Panc1 (cell line): ENCODE results near the gene TMEM163. TPM values are rescaled to one million over a fixed set of nuclear protein-coding genes. Genes with fewer than 3 reads are reported as not detected.

Source experiments
- ATAC-seq: fragments of 200-7000 bp; cut with Tn5 transposase; 2 replicates; pipeline ENCODE4 v1.9.1; 2020; ENCODE audit warnings: mild to moderate bottlenecking, moderate library complexity
- BruUV-seq: library from RNA; stranded (reverse); fragments of 400-500 nt; replicated peaks from 2 replicates; lab custom pipeline; 2021; lab: Mats Ljungman, UMichigan
- CTCF ChIA-PET: fragments of 300-600 bp; sonication (Branson Sonifier 250); formaldehyde crosslinking; loops from one replicate; lab custom pipeline; 2022; ENCODE audit warnings: antibody characterized with exemption; lab: Charles Lee
- POLR2A ChIA-PET: fragments of 300-600 bp; sonication (Branson Sonifier 250); formaldehyde crosslinking; loops from one replicate; lab custom pipeline; 2022; ENCODE audit warnings: antibody characterized with exemption; lab: Charles Lee
- DNase-seq: peaks from one replicate; pipeline ENCODE4 v3.0.0-alpha.2; 2010; ENCODE audit warnings: low read depth, low spot score
- H3K27ac ChIP-seq: 2 replicates; pipeline ENCODE4 v1.5.1; 2011; ENCODE audit warnings: mild to moderate bottlenecking, low read length, inconsistent platforms
- H3K27me3 ChIP-seq: fragments of 200-500 bp; sonication (Bioruptor generic); 2 replicates; pipeline ENCODE4 v1.6.0; 2014; ENCODE audit warnings: low read length, inconsistent platforms; ENCODE audit not compliant: control insufficient read depth, insufficient read depth
- H3K36me3 ChIP-seq: fragments of 200-500 bp; sonication (Bioruptor generic); 2 replicates; pipeline ENCODE4 v1.5.1; 2014; ENCODE audit warnings: inconsistent platforms, mild to moderate bottlenecking, low read length, moderate library complexity; ENCODE audit not compliant: control insufficient read depth, insufficient read depth
- H3K4me1 ChIP-seq: 2 replicates; pipeline ENCODE4 v1.5.1; 2011; ENCODE audit warnings: inconsistent platforms, mild to moderate bottlenecking, low read length, moderate library complexity; ENCODE audit not compliant: control insufficient read depth, insufficient read depth
- H3K4me3 ChIP-seq, 2 experiments: 2 replicates each; pipeline ENCODE4 v1.5.1; 2011 to 2012; ENCODE audit warnings: low read depth in 2 of 2, low read length in 2 of 2, mild to moderate bottlenecking in 2 of 2, inconsistent platforms in 1 of 2, moderate library complexity in 1 of 2
- H3K9me3 ChIP-seq: fragments of 200-500 bp; sonication (Bioruptor generic); 2 replicates; pipeline ENCODE4 v1.5.1; 2014; ENCODE audit warnings: low read depth, mild to moderate bottlenecking, inconsistent platforms, low read length, moderate library complexity; ENCODE audit not compliant: control insufficient read depth, insufficient read depth
- POLR2AphosphoS5 ChIP-seq: IDR thresholded peaks from 2 replicates; pipeline ENCODE4 v1.6.1; 2012; ENCODE audit warnings: mild to moderate bottlenecking, low read depth, low read length, moderate library complexity
- SIN3A ChIP-seq: IDR thresholded peaks from 2 replicates; pipeline ENCODE4 v1.6.1; 2012; ENCODE audit warnings: low read depth, mild to moderate bottlenecking, low read length, moderate library complexity, borderline replicate concordance; ENCODE audit not compliant: insufficient read depth
- TCF7L2 ChIP-seq: IDR thresholded peaks from 2 replicates; pipeline ENCODE4 v1.6.1; 2011; ENCODE audit warnings: mild to moderate bottlenecking, low read depth, low read length, inconsistent platforms
- in situ Hi-C: cut with HindIII; loops from 2 replicates; pipeline ENCODE4 v1.10.0; 2016; ENCODE audit warnings: low sequenced_read_pairs, low pct_unique_long_range_greater_than_20kb
- intact Hi-C: fragments of 100-400 bp; cut with micrococcal nuclease; formaldehyde crosslinking; loops from one replicate; pipeline ENCODE4 v1.10.0; 2022; ENCODE audit not compliant: unreplicated experiment
- total RNA-seq: library from RNA; stranded (reverse); gene quantifications from one replicate; pipeline ENCODE4 v1.2.1, GENCODE V29; 2021; ENCODE audit not compliant: unreplicated experiment
- TF ChIP-seq, protein P1 (sequence below): fragments of 450-650 bp; IDR thresholded peaks from 2 replicates; pipeline ENCODE4 v1.5.1; 2017; ENCODE audit warnings: mild to moderate bottlenecking
- TF ChIP-seq, protein P2 (sequence below), 2 experiments: IDR thresholded peaks; 2 replicates each; pipeline ENCODE4 v1.6.1; 2011 to 2012; ENCODE audit warnings: low read depth in 2 of 2, control low read depth in 1 of 2, low read length in 1 of 2, mild to moderate bottlenecking in 1 of 2, moderate library complexity in 1 of 2; ENCODE audit not compliant: insufficient read depth in 1 of 2

The TMEM163 gene
- total RNA-seq, 1 experiment from 2014 or later = not detected

DNA sequence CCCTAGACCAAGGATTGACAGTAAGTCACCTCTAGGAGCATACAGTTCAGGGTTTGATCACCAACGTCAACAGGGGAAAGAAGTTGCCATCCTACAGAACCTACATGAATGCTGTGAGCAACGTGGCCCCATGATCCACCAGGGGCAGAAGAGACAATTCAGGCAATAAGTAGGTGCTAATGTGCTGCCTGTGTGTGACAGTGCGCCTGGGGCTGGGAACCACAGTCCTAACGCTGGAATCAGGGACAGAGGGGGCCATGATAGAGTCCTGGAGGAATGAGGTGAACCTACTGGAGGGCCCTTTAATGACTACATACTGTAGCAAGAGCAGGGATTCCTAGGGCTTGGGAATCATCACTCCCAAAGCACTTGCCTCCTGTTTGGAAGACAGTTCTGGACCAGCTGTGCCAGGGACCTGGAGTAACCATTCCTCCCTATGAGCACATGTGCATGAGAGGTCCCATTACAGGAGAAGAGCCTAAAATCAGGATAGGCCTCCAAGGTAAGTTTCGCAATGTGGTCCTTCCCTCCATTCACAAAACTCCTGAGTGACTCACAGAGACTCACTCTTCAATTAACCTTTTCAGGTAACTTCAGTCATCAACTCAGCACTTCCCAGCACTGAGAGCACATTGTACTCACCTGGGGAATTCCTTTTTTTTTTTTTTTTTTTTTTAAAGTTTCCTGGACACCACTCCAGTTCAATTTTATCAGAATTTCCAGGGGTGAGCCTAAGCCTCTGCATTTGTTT, 214.0 kb downstream of the TMEM163 start:
- intact Hi-C loops = no loop called here
- ATAC-seq (no peak), DNase-seq (no peak)
- ChIA-PET POLR2A (no interaction called here), CTCF (no interaction called here)
- TF ChIP-seq, protein P1, sequence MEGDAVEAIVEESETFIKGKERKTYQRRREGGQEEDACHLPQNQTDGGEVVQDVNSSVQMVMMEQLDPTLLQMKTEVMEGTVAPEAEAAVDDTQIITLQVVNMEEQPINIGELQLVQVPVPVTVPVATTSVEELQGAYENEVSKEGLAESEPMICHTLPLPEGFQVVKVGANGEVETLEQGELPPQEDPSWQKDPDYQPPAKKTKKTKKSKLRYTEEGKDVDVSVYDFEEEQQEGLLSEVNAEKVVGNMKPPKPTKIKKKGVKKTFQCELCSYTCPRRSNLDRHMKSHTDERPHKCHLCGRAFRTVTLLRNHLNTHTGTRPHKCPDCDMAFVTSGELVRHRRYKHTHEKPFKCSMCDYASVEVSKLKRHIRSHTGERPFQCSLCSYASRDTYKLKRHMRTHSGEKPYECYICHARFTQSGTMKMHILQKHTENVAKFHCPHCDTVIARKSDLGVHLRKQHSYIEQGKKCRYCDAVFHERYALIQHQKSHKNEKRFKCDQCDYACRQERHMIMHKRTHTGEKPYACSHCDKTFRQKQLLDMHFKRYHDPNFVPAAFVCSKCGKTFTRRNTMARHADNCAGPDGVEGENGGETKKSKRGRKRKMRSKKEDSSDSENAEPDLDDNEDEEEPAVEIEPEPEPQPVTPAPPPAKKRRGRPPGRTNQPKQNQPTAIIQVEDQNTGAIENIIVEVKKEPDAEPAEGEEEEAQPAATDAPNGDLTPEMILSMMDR = no peak
- Histone ChIP-seq H3K4me1 (no peaks in the 10 kb centered on the region), H3K4me3 (no peak overlapping the region), H3K27ac (no peak overlapping the region), H3K9me3 (no peaks in the 10 kb centered on the region), H3K36me3 (no peaks in the 10 kb centered on the region), H3K27me3 (peaks cover 6% of the 10 kb centered on the region)
- BruUV-seq = no TSS peak
- in situ Hi-C loops = no loop called here

DNA sequence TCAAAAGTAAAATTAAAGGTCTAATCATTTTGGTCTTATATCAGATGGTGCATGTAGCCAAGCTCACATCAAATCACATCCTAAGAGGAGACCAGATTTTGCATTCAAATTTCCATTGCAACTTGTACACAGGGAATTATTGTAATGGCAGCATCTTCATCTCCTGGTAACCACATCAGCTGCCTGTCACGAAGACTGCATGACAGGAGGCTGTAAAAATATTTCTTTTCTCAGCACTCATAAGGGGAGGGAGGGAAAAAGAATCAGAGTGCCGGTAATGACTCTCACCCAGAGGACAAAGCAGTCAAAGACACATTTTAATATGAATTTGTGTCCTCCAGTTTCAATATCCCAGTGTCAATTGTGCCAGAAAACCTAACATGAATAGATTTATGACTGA, 216.7 kb downstream of the TMEM163 start:
- Histone ChIP-seq H3K4me1 (no peaks in the 10 kb centered on the region), H3K4me3 (no peak overlapping the region), H3K9me3 (no peaks in the 10 kb centered on the region), H3K27me3 (no peaks in the 10 kb centered on the region; the same call in none of the 2 replicates), H3K27ac (no peak overlapping the region), H3K36me3 (no peaks in the 10 kb centered on the region)
- no peak for DNase-seq
- POLR2A ChIA-PET = no interaction called here
- ATAC-seq = no peak
- in situ Hi-C loops = no loop called here
- TF ChIP-seq SIN3A (no peak), TCF7L2 (no peak), POLR2AphosphoS5 (no peak)
- TF ChIP-seq, protein P2, sequence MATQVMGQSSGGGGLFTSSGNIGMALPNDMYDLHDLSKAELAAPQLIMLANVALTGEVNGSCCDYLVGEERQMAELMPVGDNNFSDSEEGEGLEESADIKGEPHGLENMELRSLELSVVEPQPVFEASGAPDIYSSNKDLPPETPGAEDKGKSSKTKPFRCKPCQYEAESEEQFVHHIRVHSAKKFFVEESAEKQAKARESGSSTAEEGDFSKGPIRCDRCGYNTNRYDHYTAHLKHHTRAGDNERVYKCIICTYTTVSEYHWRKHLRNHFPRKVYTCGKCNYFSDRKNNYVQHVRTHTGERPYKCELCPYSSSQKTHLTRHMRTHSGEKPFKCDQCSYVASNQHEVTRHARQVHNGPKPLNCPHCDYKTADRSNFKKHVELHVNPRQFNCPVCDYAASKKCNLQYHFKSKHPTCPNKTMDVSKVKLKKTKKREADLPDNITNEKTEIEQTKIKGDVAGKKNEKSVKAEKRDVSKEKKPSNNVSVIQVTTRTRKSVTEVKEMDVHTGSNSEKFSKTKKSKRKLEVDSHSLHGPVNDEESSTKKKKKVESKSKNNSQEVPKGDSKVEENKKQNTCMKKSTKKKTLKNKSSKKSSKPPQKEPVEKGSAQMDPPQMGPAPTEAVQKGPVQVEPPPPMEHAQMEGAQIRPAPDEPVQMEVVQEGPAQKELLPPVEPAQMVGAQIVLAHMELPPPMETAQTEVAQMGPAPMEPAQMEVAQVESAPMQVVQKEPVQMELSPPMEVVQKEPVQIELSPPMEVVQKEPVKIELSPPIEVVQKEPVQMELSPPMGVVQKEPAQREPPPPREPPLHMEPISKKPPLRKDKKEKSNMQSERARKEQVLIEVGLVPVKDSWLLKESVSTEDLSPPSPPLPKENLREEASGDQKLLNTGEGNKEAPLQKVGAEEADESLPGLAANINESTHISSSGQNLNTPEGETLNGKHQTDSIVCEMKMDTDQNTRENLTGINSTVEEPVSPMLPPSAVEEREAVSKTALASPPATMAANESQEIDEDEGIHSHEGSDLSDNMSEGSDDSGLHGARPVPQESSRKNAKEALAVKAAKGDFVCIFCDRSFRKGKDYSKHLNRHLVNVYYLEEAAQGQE (IDR thresholded peaks at IDR 0.05; ENCODE audit: insufficient read depth in 1 of 2, low read depth in 2 of 2, low read length in 1 of 2) = no peak
- TF ChIP-seq, protein P1 = no peak
- CTCF ChIA-PET = no interaction called here
- intact Hi-C loops = no loop called here
- no TSS peak for BruUV-seq
